H1 (cell line): ENCODE results near the gene PREX1. TPM values are rescaled to one million over a fixed set of nuclear protein-coding genes. Genes with fewer than 3 reads are reported as not detected.

Source experiments
- CTCF ChIA-PET: fragments of 300-600 bp; sonication (Branson Sonifier 250); formaldehyde crosslinking; loops from one replicate; lab custom pipeline; 2021; ENCODE audit not compliant: partially characterized antibody; lab: Charles Lee
- POLR2A ChIA-PET: fragments of 300-600 bp; sonication (Branson Sonifier 250); formaldehyde crosslinking; loops from one replicate; lab custom pipeline; 2021; ENCODE audit warnings: inconsistent platforms; ENCODE audit not compliant: partially characterized antibody; lab: Charles Lee
- DNase-seq, 2 experiments: peaks; one replicate each; pipeline versions ENCODE4 v3.0.0 to v3.0.0-alpha.2; 2010 to 2022; ENCODE audit warnings: low spot score in 2 of 2, low read depth in 1 of 2, mixed read lengths in 1 of 2
- FAIRE-seq: peaks from 2 replicates; lab custom pipeline; 2011; peaks lifted over from hg19 to GRCh38; lab: Jason Lieb, UNC
- H2AFZ ChIP-seq: 2 replicates; pipeline ENCODE4 v1.8.1; 2012; ENCODE audit warnings: low read length, inconsistent platforms
- H2AK5ac ChIP-seq: 2 replicates; pipeline ENCODE4 v1.6.1; 2013; ENCODE audit warnings: low read depth, low read length
- H2BK120ac ChIP-seq: replicated peaks from 2 replicates; pipeline ENCODE3; 2013; ENCODE audit warnings: low read depth, low read length, inconsistent platforms
- H2BK12ac ChIP-seq: 2 replicates; pipeline ENCODE4 v1.6.1; 2013; ENCODE audit warnings: low read depth, low read length
- H2BK15ac ChIP-seq: 2 replicates; pipeline ENCODE4 v1.6.1; 2013; ENCODE audit warnings: low read length
- H2BK20ac ChIP-seq: 2 replicates; pipeline ENCODE4 v1.6.1; 2013; ENCODE audit warnings: low read length
- H2BK5ac ChIP-seq: 2 replicates; pipeline ENCODE4 v1.6.1; 2013; ENCODE audit warnings: low read depth, low read length
- H3K14ac ChIP-seq: 2 replicates; pipeline ENCODE4 v1.6.1; 2013; ENCODE audit warnings: inconsistent platforms; ENCODE audit not compliant: insufficient read length
- H3K18ac ChIP-seq: 2 replicates; pipeline ENCODE4 v1.6.1; 2013; ENCODE audit warnings: low read length; ENCODE audit errors: extremely low read depth
- H3K23ac ChIP-seq: 2 replicates; pipeline ENCODE4 v1.6.1; 2013; ENCODE audit warnings: inconsistent platforms; ENCODE audit not compliant: insufficient read length
- H3K23me2 ChIP-seq: 2 replicates; pipeline ENCODE4 v1.6.1; 2013; ENCODE audit warnings: low read depth, low read length
- H3K27ac ChIP-seq: 2 replicates; pipeline ENCODE4 v1.6.1; 2011; ENCODE audit warnings: low read depth, low read length, inconsistent platforms
- H3K27me3 ChIP-seq, 4 experiments: replicated peaks in 1 of 4; 1 replicate in 1 of 4; 2 replicates in 3 of 4; pipeline versions ENCODE4 v1.6.1 to v1.8.1; 2011 to 2013; ENCODE audit warnings: low read length in 3 of 4, mild to moderate bottlenecking in 3 of 4, inconsistent platforms in 2 of 4, mixed read lengths in 2 of 4, moderate library complexity in 1 of 4; ENCODE audit not compliant: control insufficient read depth in 3 of 4, insufficient read depth in 3 of 4; ENCODE audit errors: extremely low read depth in 1 of 4
- H3K36me3 ChIP-seq, 4 experiments: 2 replicates each; pipeline versions ENCODE4 v1.6.1 to v1.8.1; 2011 to 2013; ENCODE audit warnings: mild to moderate bottlenecking in 4 of 4, low read length in 3 of 4, moderate library complexity in 2 of 4, control low read depth in 1 of 4, inconsistent platforms in 1 of 4; ENCODE audit not compliant: insufficient read depth in 4 of 4, control insufficient read depth in 2 of 4
- H3K4ac ChIP-seq: replicated peaks from 2 replicates; pipeline ENCODE3; 2013; ENCODE audit warnings: low read length, low read depth, mixed read lengths, inconsistent platforms; ENCODE audit not compliant: insufficient read length
- H3K4me1 ChIP-seq, 4 experiments: replicated peaks in 1 of 4; 1 replicate in 1 of 4; 2 replicates in 3 of 4; pipeline versions ENCODE4 v1.6.1 to v1.8.1; 2011 to 2013; ENCODE audit warnings: low read length in 3 of 4, inconsistent platforms in 2 of 4, mixed read lengths in 1 of 4; ENCODE audit not compliant: insufficient read depth in 4 of 4, control insufficient read depth in 3 of 4
- H3K4me2 ChIP-seq, 2 experiments: 2 replicates each; pipeline versions ENCODE4 v1.6.1 to v1.8.1; 2011 to 2013; ENCODE audit warnings: low read depth in 2 of 2, low read length in 2 of 2, control low read depth in 1 of 2, inconsistent platforms in 1 of 2, mild to moderate bottlenecking in 1 of 2; ENCODE audit not compliant: insufficient read depth in 1 of 2
- H3K4me3 ChIP-seq, 4 experiments: fragments of 200-600, 300-600 bp in 1 of 4; sonication (generic), shearing (Covaris generic), sonication (Bioruptor Twin) in 1 of 4; 2 replicates each; pipeline versions ENCODE4 v1.5.1 to v1.8.1; 2011 to 2016; ENCODE audit warnings: low read length in 4 of 4, low read depth in 3 of 4, control low read depth in 2 of 4, inconsistent platforms in 2 of 4, mild to moderate bottlenecking in 2 of 4, mixed read lengths in 1 of 4, moderate library complexity in 1 of 4; ENCODE audit not compliant: insufficient read depth in 2 of 4; ENCODE audit errors: extremely low read depth in 1 of 4
- H3K56ac ChIP-seq: replicated peaks from 2 replicates; pipeline ENCODE3; 2013; ENCODE audit warnings: low read depth, mild to moderate bottlenecking, mixed read lengths, low read length, inconsistent platforms; ENCODE audit not compliant: insufficient read length
- H3K79me1 ChIP-seq: 2 replicates; pipeline ENCODE4 v1.6.1; 2013; ENCODE audit warnings: low read depth, low read length, control low read depth
- H3K79me2 ChIP-seq, 2 experiments: 2 replicates each; pipeline versions ENCODE4 v1.6.1 to v1.8.1; 2012 to 2013; ENCODE audit warnings: low read length in 2 of 2, mild to moderate bottlenecking in 2 of 2, inconsistent platforms in 1 of 2; ENCODE audit not compliant: insufficient read depth in 2 of 2, control insufficient read depth in 1 of 2
- H3K9ac ChIP-seq, 4 experiments: replicated peaks in 1 of 4; 1 replicate in 1 of 4; 2 replicates in 3 of 4; pipeline versions ENCODE4 v1.6.1 to v1.8.1; 2011 to 2013; ENCODE audit warnings: low read depth in 3 of 4, low read length in 3 of 4, control low read depth in 2 of 4, mild to moderate bottlenecking in 2 of 4, moderate library complexity in 2 of 4, inconsistent platforms in 1 of 4; ENCODE audit errors: extremely low read depth in 1 of 4
- H3K9me3 ChIP-seq, 2 experiments: 2 replicates each; pipeline versions ENCODE4 v1.6.1 to v1.8.1; 2012 to 2013; ENCODE audit warnings: mild to moderate bottlenecking in 2 of 2, moderate library complexity in 2 of 2, control low read depth in 1 of 2, inconsistent platforms in 1 of 2, low read depth in 1 of 2, low read length in 1 of 2, mixed read lengths in 1 of 2; ENCODE audit not compliant: insufficient read depth in 2 of 2
- H4K20me1 ChIP-seq, 2 experiments: replicated peaks in 1 of 2; 2 replicates each; pipeline versions ENCODE3 to v1.8.1; 2011 to 2013; ENCODE audit warnings: inconsistent platforms in 2 of 2, low read length in 2 of 2, mild to moderate bottlenecking in 1 of 2; ENCODE audit not compliant: insufficient read depth in 2 of 2, control insufficient read depth in 1 of 2
- H4K5ac ChIP-seq: 2 replicates; pipeline ENCODE4 v1.6.1; 2013; ENCODE audit warnings: low read length, low read depth, mixed read lengths, inconsistent platforms; ENCODE audit not compliant: insufficient read length
- H4K8ac ChIP-seq: 2 replicates; pipeline ENCODE4 v1.8.0; 2013; ENCODE audit warnings: mild to moderate bottlenecking, moderate library complexity, low read length, inconsistent platforms; ENCODE audit not compliant: insufficient read depth; ENCODE audit errors: extremely low read depth
- H4K91ac ChIP-seq: replicated peaks from 2 replicates; pipeline ENCODE3; 2013; ENCODE audit warnings: low read length, mixed read lengths, inconsistent platforms; ENCODE audit not compliant: insufficient read length
- CBX8 ChIP-seq: fragments of 300-800, 300-1000 bp; sonication (generic); IDR thresholded peaks from 2 replicates; pipeline ENCODE4 v1.7.1; 2016; ENCODE audit warnings: low read depth, low read length, borderline replicate concordance
- CHD2 ChIP-seq: IDR thresholded peaks from 2 replicates; pipeline ENCODE4 v1.6.1; 2012; ENCODE audit warnings: low read length, improper control_type of control experiment
- EZH2 ChIP-seq: fragments of 200-600 bp; sonication (generic); IDR thresholded peaks from 2 replicates; pipeline ENCODE4 v1.7.1; 2012; ENCODE audit warnings: low read depth, mild to moderate bottlenecking, moderate library complexity, low read length, inconsistent platforms; ENCODE audit not compliant: severe bottlenecking
- GTF2F1 ChIP-seq: IDR thresholded peaks from 2 replicates; pipeline ENCODE4 v1.6.1; 2012; ENCODE audit warnings: low read depth, low read length, improper control_type of control experiment, borderline replicate concordance
- JUND ChIP-seq: IDR thresholded peaks from 2 replicates; pipeline ENCODE4 v1.6.1; 2011; ENCODE audit warnings: mild to moderate bottlenecking, improper control_type of control experiment, low read length
- KDM4A ChIP-seq: IDR thresholded peaks from one replicate; pipeline ENCODE4 v1.7.1; 2012; ENCODE audit warnings: low read depth, mild to moderate bottlenecking, moderate library complexity, low read length, inconsistent platforms; ENCODE audit not compliant: severe bottlenecking
- NANOG ChIP-seq: IDR thresholded peaks from 2 replicates; pipeline ENCODE4 v1.6.1; 2011; ENCODE audit warnings: low read length, low read depth, mild to moderate bottlenecking, inconsistent platforms; ENCODE audit not compliant: insufficient read depth, poor library complexity, severe bottlenecking
- SRF ChIP-seq: IDR thresholded peaks from 2 replicates; pipeline ENCODE4 v1.6.1; 2011; ENCODE audit warnings: mild to moderate bottlenecking, low read depth, low read length, moderate library complexity
- WGBS, 2 experiments: shearing (Covaris generic) in 1 of 2; methylation state at CpG; one replicate each; pipeline versions ENCODE4 v1.1.6 to v1.1.7; 2013 to 2015; ENCODE audit warnings: low lambda C conversion rate in 2 of 2, mixed read lengths in 2 of 2, inconsistent platforms in 1 of 2, low coverage in 1 of 2, missing lambda C conversion rate in 1 of 2; ENCODE audit not compliant: insufficient replicate concordance in 2 of 2, insufficient coverage in 1 of 2, insufficient read length in 1 of 2; ENCODE audit errors: extremely low coverage in 1 of 2, missing lambda C conversion rate in 1 of 2; 5-methylcytosine and 5-hydroxymethylcytosine counted together
- polyA plus RNA-seq, 7 experiments: library from polyadenylated mRNA; depleted of rRNA in 3 of 7; stranded (reverse) in 5 of 7; unstranded in 2 of 7; fragments of >200 nt in 5 of 7; fragments of 200-250 nt in 2 of 7; gene quantifications; 1 replicate in 5 of 7; 2 replicates in 1 of 7; 4 replicates in 1 of 7; pipeline versions ENCODE4 v1.2.1 to v1.2.3, GENCODE V29; 2011 to 2013; ENCODE audit warnings: missing spikeins in 2 of 7, mixed read lengths in 2 of 7
- total RNA-seq: library from RNA; stranded (reverse); fragmentation: NEBNext Ultra II Directional; extraction: Animal tissue kit (Norgen Biotek cat#: 25700); gene quantifications from 2 replicates; pipeline ENCODE4 v1.2.1, GENCODE V29; 2021
- TF ChIP-seq, protein P1 (sequence below): IDR thresholded peaks from 2 replicates; pipeline ENCODE4 v1.6.1; 2011; ENCODE audit warnings: low read length, improper control_type of control experiment

PREX1 gene
- total and polyA plus RNA-seq, 2 of the 8 experiments (the other 6 are each of a cell fraction or from before 2014, with no cell fraction given): 10.7 to 12.8 TPM

DNA sequence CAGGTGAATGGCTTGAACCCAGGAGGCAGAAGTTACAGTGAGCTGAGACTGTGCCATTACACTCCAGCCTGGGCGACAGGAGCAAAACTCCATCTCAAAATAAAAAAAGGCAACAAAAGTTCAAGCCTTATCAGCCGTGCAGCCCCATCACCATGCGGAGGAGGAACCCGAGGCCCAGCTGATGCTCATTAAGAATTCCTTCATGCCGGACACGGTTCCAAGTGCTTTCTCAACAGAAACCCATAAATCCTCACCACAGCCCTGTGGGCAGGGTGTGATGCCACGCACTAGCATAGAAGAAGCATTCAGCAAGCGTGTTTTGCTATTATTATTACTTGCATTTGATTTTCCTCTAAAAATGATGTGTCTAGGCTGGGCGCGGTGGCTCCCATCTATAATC lies 56.3 kb downstream of the PREX1 start:
- H2BK120ac ChIP-seq: no peak overlapping the region
- TF ChIP-seq KDM4A (no peak), JUND (no peak), SRF (no peak), GTF2F1 (no peak), CHD2 (no peak), CBX8 (no peak), EZH2 (no peak), NANOG (no peak)
- TF ChIP-seq, protein P1, sequence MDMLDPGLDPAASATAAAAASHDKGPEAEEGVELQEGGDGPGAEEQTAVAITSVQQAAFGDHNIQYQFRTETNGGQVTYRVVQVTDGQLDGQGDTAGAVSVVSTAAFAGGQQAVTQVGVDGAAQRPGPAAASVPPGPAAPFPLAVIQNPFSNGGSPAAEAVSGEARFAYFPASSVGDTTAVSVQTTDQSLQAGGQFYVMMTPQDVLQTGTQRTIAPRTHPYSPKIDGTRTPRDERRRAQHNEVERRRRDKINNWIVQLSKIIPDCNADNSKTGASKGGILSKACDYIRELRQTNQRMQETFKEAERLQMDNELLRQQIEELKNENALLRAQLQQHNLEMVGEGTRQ: no peak
- TF ChIP-seq, all 59 proteins: peak for 0
- Histone ChIP-seq H2AFZ (no peak overlapping the region), H3K56ac (no peak overlapping the region), H2AK5ac (no peak overlapping the region), H2BK15ac (no peak overlapping the region), H4K91ac (no peak overlapping the region), H3K27me3 (no peaks in the 10 kb centered on the region), H3K14ac (no peak overlapping the region), H4K5ac (no peak overlapping the region), H3K9ac (no peak overlapping the region), H4K8ac (no peak overlapping the region), H4K20me1 (no peaks in the 10 kb centered on the region), H3K4me3 (no peak overlapping the region), H3K4ac (no peak overlapping the region), H3K18ac (no peak overlapping the region), H3K4me2 (no peak overlapping the region), H3K9me3 (peaks cover 6 to 12% of the 10 kb centered on the region in 2 experiments), H2BK12ac (no peak overlapping the region), H3K27ac (no peak overlapping the region), H3K23ac (no peak overlapping the region), H3K36me3 (no peaks in the 10 kb centered on the region), H2BK20ac (no peak overlapping the region), H3K23me2 (no peaks in the 10 kb centered on the region), H3K79me1 (no peaks in the 10 kb centered on the region; the same call in 1 of the 2 replicates), H3K79me2 (no peaks in the 10 kb centered on the region), H2BK5ac (no peak overlapping the region), H3K4me1 (peaks cover 2 to 7% (median 5%) of the 10 kb centered on the region in 4 experiments; a peak in 6 of 7 replicates)
- CTCF ChIA-PET: interaction anchor here (0.7 to 3.2 kb wide), 4 partner anchors 13 to 133 kb away, joined by 3 to 9 read pairs (median 3); no protein-coding TSS in a partner anchor
- FAIRE-seq: no peak
- 95% methylated on average over 10 of the region's 10 CpGs; no CpG with 5 or more reads in 1 of the 2 experiments for WGBS, 2 experiments
- no peak for DNase-seq
- POLR2A ChIA-PET: no interaction called here
